GM23338 (cell line): ENCODE results near the gene NPAS3. TPM values are rescaled to one million over a fixed set of nuclear protein-coding genes. Genes with fewer than 3 reads are reported as not detected.
A peak's percentile ranks its signal among the peaks of the same experiment; 100 is the strongest.

Experiments
- ATAC-seq: fragments of 200-7000 bp; cut with Tn5 transposase; 3 replicates; pipeline ENCODE4 v1.9.1; 2020
- DNase-seq: peaks from one replicate; pipeline ENCODE4 v3.0.0-alpha.2; 2015; ENCODE audit warnings: low spot score
- H2AFZ ChIP-seq: fragments of 200-600 bp; sonication (generic); 2 replicates; pipeline ENCODE4 v1.8.0; 2016; ENCODE audit warnings: antibody characterized with exemption, mild to moderate bottlenecking, moderate library complexity
- H3F3A ChIP-seq: fragments of 200-600 bp; sonication (generic); replicated peaks from 2 replicates; pipeline ENCODE4 v1.8.0; 2017; ENCODE audit warnings: antibody characterized with exemption, mixed run types, low read depth
- H3K27ac ChIP-seq: fragments of 200-600 bp; sonication (generic); 2 replicates; pipeline ENCODE4 v1.6.1; 2016; ENCODE audit warnings: low read depth
- H3K27me3 ChIP-seq: fragments of 200-600 bp; sonication (generic); 2 replicates; pipeline ENCODE4 v1.8.0; 2016; ENCODE audit warnings: mild to moderate bottlenecking, mixed run types, moderate library complexity; ENCODE audit not compliant: insufficient read depth
- H3K36me3 ChIP-seq: fragments of 200-600 bp; sonication (generic); 2 replicates; pipeline ENCODE4 v1.8.0; 2016; ENCODE audit warnings: mild to moderate bottlenecking; ENCODE audit not compliant: insufficient read depth
- H3K4me1 ChIP-seq: fragments of 200-600 bp; sonication (generic); 2 replicates; pipeline ENCODE4 v1.8.0; 2016; ENCODE audit warnings: mild to moderate bottlenecking, moderate library complexity; ENCODE audit not compliant: insufficient read depth
- H3K4me2 ChIP-seq: fragments of 200-600 bp; sonication (generic); 2 replicates; pipeline ENCODE4 v1.7.1; 2017; ENCODE audit warnings: mixed run types
- H3K4me3 ChIP-seq: fragments of 200-600 bp; sonication (generic); 2 replicates; pipeline ENCODE4 v1.6.1; 2016; ENCODE audit warnings: mixed run types
- H3K79me2 ChIP-seq: fragments of 200-600 bp; sonication (generic); replicated peaks from 2 replicates; pipeline ENCODE4 v1.8.0; 2017; ENCODE audit warnings: mild to moderate bottlenecking; ENCODE audit not compliant: insufficient read depth
- H3K9me2 ChIP-seq: fragments of 200-600 bp; sonication (generic); 2 replicates; pipeline ENCODE4 v1.8.0; 2017; ENCODE audit not compliant: insufficient read depth
- H4K20me1 ChIP-seq: fragments of 200-600 bp; sonication (generic); replicated peaks from 2 replicates; pipeline ENCODE4 v1.8.0; 2017; ENCODE audit warnings: mild to moderate bottlenecking; ENCODE audit not compliant: insufficient read depth
- H3K27ac Mint-ChIP-seq: 2 replicates; pipeline ENCODE4 v1.8.0; 2020; ENCODE audit warnings: inconsistent platforms, mild to moderate bottlenecking, moderate library complexity, mixed read lengths
- H3K27me3 Mint-ChIP-seq: 3 replicates; pipeline ENCODE4 v1.8.0; 2022; ENCODE audit warnings: low read depth, mild to moderate bottlenecking, moderate library complexity, mixed read lengths, inconsistent platforms; ENCODE audit not compliant: insufficient read depth, poor library complexity
- H3K36me3 Mint-ChIP-seq: 3 replicates; pipeline ENCODE4 v1.8.0; 2021; ENCODE audit warnings: low read depth, mild to moderate bottlenecking, inconsistent platforms, moderate library complexity, mixed read lengths
- H3K4me1 Mint-ChIP-seq: 3 replicates; pipeline ENCODE4 v1.8.0; 2020; ENCODE audit warnings: mild to moderate bottlenecking, inconsistent platforms, mixed read lengths
- H3K4me3 Mint-ChIP-seq: 3 replicates; pipeline ENCODE4 v1.8.0; 2021; ENCODE audit warnings: moderate library complexity, mild to moderate bottlenecking, inconsistent platforms, mixed read lengths
- H3K9me3 Mint-ChIP-seq: 3 replicates; pipeline ENCODE4 v1.8.0; 2020; ENCODE audit warnings: moderate library complexity, mild to moderate bottlenecking, inconsistent platforms, mixed read lengths
- CREB1 ChIP-seq: fragments of 250-450 bp; sonication (Bioruptor Pico); IDR thresholded peaks from 2 replicates; pipeline ENCODE4 v1.5.0; 2020; ENCODE audit warnings: low read depth, mild to moderate bottlenecking, moderate library complexity
- CTCF ChIP-seq, 2 experiments: fragments of 200-600 bp in 1 of 2; sonication (generic) in 1 of 2; conservative IDR thresholded peaks; 2 replicates each; pipeline versions ENCODE4 v1.5.1 to v1.6.1; 2016 to 2017; ENCODE audit warnings: antibody characterized with exemption in 2 of 2, low read depth in 2 of 2, mild to moderate bottlenecking in 2 of 2, moderate library complexity in 1 of 2
- ETS1 ChIP-seq: IDR thresholded peaks from 2 replicates; pipeline ENCODE4 v1.6.1; 2016; ENCODE audit warnings: antibody characterized with exemption
- EZH2 ChIP-seq: fragments of 200-600 bp; sonication (generic); IDR thresholded peaks from one replicate; pipeline ENCODE4 v1.8.0; 2017; ENCODE audit warnings: antibody characterized with exemption, mild to moderate bottlenecking, low read depth; ENCODE audit not compliant: unreplicated experiment
- EZH2phosphoT487 ChIP-seq: fragments of 200-600 bp; sonication (generic); IDR thresholded peaks from one replicate; pipeline ENCODE4 v1.8.1; 2018; ENCODE audit warnings: antibody characterized with exemption; ENCODE audit not compliant: unreplicated experiment
- JUNB ChIP-seq: IDR thresholded peaks from one replicate; pipeline ENCODE4 v1.6.1; 2016; ENCODE audit warnings: antibody characterized with exemption; ENCODE audit not compliant: unreplicated experiment
- NANOG ChIP-seq: IDR thresholded peaks from 2 replicates; pipeline ENCODE4 v1.6.1; 2016; ENCODE audit warnings: antibody characterized with exemption, borderline replicate concordance
- POLR2AphosphoS5 ChIP-seq: IDR thresholded peaks from 2 replicates; pipeline ENCODE4 v1.6.1; 2016; ENCODE audit warnings: antibody characterized with exemption, low read depth
- REST ChIP-seq: IDR thresholded peaks from one replicate; pipeline ENCODE4 v1.6.1; 2018; ENCODE audit warnings: antibody characterized with exemption; ENCODE audit not compliant: unreplicated experiment
- STAT1 ChIP-seq: IDR thresholded peaks from one replicate; pipeline ENCODE4 v1.6.1; 2016; ENCODE audit warnings: antibody characterized with exemption; ENCODE audit not compliant: unreplicated experiment
- ZNF114 ChIP-seq: fragments of 250-450 bp; sonication (Bioruptor Pico); IDR thresholded peaks from 2 replicates; pipeline ENCODE4 v1.5.0; 2020; ENCODE audit warnings: mild to moderate bottlenecking, moderate library complexity
- ZNF331 ChIP-seq: fragments of 250-450 bp; sonication (Bioruptor Pico); IDR thresholded peaks from 2 replicates; pipeline ENCODE4 v1.5.0; 2020; ENCODE audit warnings: low read depth, mild to moderate bottlenecking, moderate library complexity
- ZNF462 ChIP-seq: fragments of 250-450 bp; sonication (Bioruptor Pico); IDR thresholded peaks from 2 replicates; pipeline ENCODE4 v1.5.0; 2020; ENCODE audit warnings: mild to moderate bottlenecking, moderate library complexity
- polyA plus RNA-seq: library from polyadenylated mRNA; unstranded; fragments of >200 nt; fragmentation: Nextera tagmentation; extraction: Ambion mirVana; gene quantifications from 2 replicates; pipeline ENCODE4 v1.2.1, GENCODE V29; 2016
- total RNA-seq: library from RNA; depleted of rRNA; stranded (reverse); fragments of >200 nt; shearing (Covaris generic); gene quantifications from 2 replicates; pipeline ENCODE4 v1.2.3, GENCODE V29; 2014

NPAS3 gene
- total and polyA plus RNA-seq, 2 experiments from 2014 or later: 0.17 to 0.19 TPM

- no peaks in the 10 kb centered on the region for H3K27me3 ChIP-seq
- H4K20me1 ChIP-seq: no peaks in the 10 kb centered on the region
- H3K4me2 ChIP-seq: no peak overlapping the region
- Mint-ChIP-seq H3K4me1 (no peaks in the 10 kb centered on the region), H3K4me3 (no peak overlapping the region), H3K36me3 (no peaks in the 10 kb centered on the region), H3K27me3 (no peaks in the 10 kb centered on the region), H3K27ac (no peak overlapping the region), H3K9me3 (no peaks in the 10 kb centered on the region)
- H3K79me2 ChIP-seq: no peaks in the 10 kb centered on the region
- H3K36me3 ChIP-seq: no peaks in the 10 kb centered on the region
- H2AFZ ChIP-seq: peak overlapping the region; percentile 9; the same call in 1 of the 2 replicates
- TF ChIP-seq STAT1: no peak
- no peak for TF ChIP-seq ZNF114 (CRISPR knock-in tag)
- TF ChIP-seq POLR2AphosphoS5: no peak
- no peak for TF ChIP-seq REST
- no peak for TF ChIP-seq ETS1
- no peak for TF ChIP-seq CREB1 (CRISPR knock-in tag)
- no peak for TF ChIP-seq CTCF (conservative IDR thresholded peaks at IDR 0.05; ENCODE audit: low read depth in 2 of 2)
- no peak for TF ChIP-seq ZNF462 (CRISPR knock-in tag)
- no peak for TF ChIP-seq EZH2
- no peak for TF ChIP-seq JUNB
- TF ChIP-seq ZNF331 (CRISPR knock-in tag): no peak
- TF ChIP-seq NANOG: no peak
- no peak for TF ChIP-seq EZH2phosphoT487
- no peaks in the 10 kb centered on the region for H3F3A ChIP-seq
- ATAC-seq: no peak
- no peaks in the 10 kb centered on the region for H3K4me1 ChIP-seq
- H3K4me3 ChIP-seq: no peak overlapping the region
- no peak for DNase-seq
- no peak overlapping the region for H3K27ac ChIP-seq
- H3K9me2 ChIP-seq: no peaks in the 10 kb centered on the region
Measured at GRCh38 chr14:33103489-33103888, 164.8 kb downstream of the NPAS3 start.
